SH-SY5Y (cell line): ENCODE data around the gene SERINC5.

Source experiments
- GATA2 ChIP-seq: IDR thresholded peaks from 2 replicates; pipeline ENCODE4 v1.6.1; 2011; ENCODE audit warnings: mild to moderate bottlenecking, low read depth, low read length
- GATA3 ChIP-seq: IDR thresholded peaks from 2 replicates; pipeline ENCODE4 v1.6.1; 2011; ENCODE audit warnings: low read depth, mild to moderate bottlenecking, low read length, moderate library complexity

DNA sequence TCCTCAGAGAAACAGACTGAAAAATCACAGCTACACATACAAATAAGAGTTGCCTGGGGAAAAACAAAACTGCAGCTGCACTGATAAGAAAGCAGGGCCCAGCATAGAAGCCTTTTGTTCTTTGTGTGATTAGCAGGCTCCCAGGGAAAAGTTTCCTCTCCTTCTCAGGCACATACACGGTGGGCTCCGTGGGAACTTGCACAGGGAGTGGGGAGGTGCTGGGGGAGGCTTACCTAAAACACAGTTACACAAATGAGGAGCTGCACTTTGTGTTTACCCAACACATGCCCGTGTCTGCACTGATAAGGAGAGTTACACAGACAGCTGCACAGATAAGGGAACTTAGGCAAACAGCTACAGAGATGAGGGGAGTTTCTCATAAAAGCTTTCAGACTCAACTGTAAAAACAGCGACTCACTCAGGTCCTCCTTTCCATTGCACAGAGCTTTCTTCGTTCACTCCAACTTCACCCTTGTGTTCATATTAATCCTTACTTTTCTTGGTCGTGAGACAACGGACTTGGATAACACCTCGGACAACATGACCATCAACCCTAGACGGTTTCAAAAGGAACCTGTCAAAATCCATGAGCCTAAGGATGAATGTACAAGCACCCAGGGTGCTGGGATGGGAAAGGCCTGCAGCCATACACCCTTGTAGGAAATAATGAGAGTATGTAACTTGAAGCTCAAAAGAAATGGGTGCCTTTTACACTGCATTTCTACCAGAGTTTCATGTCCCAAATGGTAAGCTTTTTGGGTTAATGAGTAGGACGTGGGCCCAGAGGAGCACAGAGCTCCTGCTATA lies 50.8 kb downstream of the SERINC5 start:
- TF ChIP-seq GATA2 = peak; percentile 95
- TF ChIP-seq GATA3 = peak; percentile 75
